HFFc6 (cell line): ENCODE results near the gene TUFT1. TPM values are rescaled to one million over a fixed set of nuclear protein-coding genes. Genes with fewer than 3 reads are reported as not detected.

Experiments used
- DNase-seq: peaks from one replicate; pipeline ENCODE4 v3.0.0-alpha.2; 2018
- H3K27ac Mint-ChIP-seq: 2 replicates; pipeline ENCODE4 v1.8.0; 2020; ENCODE audit warnings: mild to moderate bottlenecking, mixed read lengths
- H3K27me3 Mint-ChIP-seq: 2 replicates; pipeline ENCODE4 v1.8.0; 2021; ENCODE audit warnings: mild to moderate bottlenecking, moderate library complexity, mixed read lengths; ENCODE audit not compliant: insufficient read depth
- H3K36me3 Mint-ChIP-seq: 2 replicates; pipeline ENCODE4 v1.8.0; 2021; ENCODE audit warnings: low read depth, mixed read lengths
- H3K4me1 Mint-ChIP-seq: 2 replicates; pipeline ENCODE4 v1.8.0; 2020; ENCODE audit warnings: low read depth, mixed read lengths
- H3K4me3 Mint-ChIP-seq: 2 replicates; pipeline ENCODE4 v1.8.0; 2020; ENCODE audit warnings: mild to moderate bottlenecking, moderate library complexity, mixed read lengths
- H3K9me3 Mint-ChIP-seq: 2 replicates; pipeline ENCODE4 v1.8.0; 2020; ENCODE audit warnings: mild to moderate bottlenecking, mixed read lengths
- CTCF ChIP-seq: fragments of 200-600 bp; sonication (generic); IDR thresholded peaks from 2 replicates; pipeline ENCODE4 v1.5.0; 2021; ENCODE audit warnings: antibody characterized with exemption, mild to moderate bottlenecking
- total RNA-seq, 6 experiments: library from RNA; stranded (reverse); fragmentation: NEBNext Ultra II Directional; extraction: Animal tissue kit (Norgen Biotek cat#: 25700); gene quantifications; 2 replicates in 1 of 6; 3 replicates in 5 of 6; pipeline ENCODE4 v1.2.3, GENCODE V29; 2021

The TUFT1 gene
- total RNA-seq, 6 experiments from 2014 or later, result 6.5 to 20.2 (median 7.3) TPM

- Mint-ChIP-seq H3K4me3 (no peak overlapping the region), H3K27ac (no peak overlapping the region), H3K4me1 (peaks cover 10% of the 10 kb centered on the region), H3K27me3 (peaks cover 5% of the 10 kb centered on the region), H3K9me3 (no peaks in the 10 kb centered on the region), H3K36me3 (peaks cover 18% of the 10 kb centered on the region; the same call in 1 of the 2 replicates)
- DNase-seq, result no peak
- TF ChIP-seq CTCF, result no peak
These were observed 28.5 kb downstream of the TUFT1 start for GRCh38 chr1:151568626-151569088.

- peaks cover 26% of the 10 kb centered on the region for H3K36me3 Mint-ChIP-seq
- no peak overlapping the region for H3K27ac Mint-ChIP-seq
- H3K4me1 Mint-ChIP-seq, result peaks cover 30% of the 10 kb centered on the region
- TF ChIP-seq CTCF, result no peak
- H3K9me3 Mint-ChIP-seq, result no peaks in the 10 kb centered on the region
- DNase-seq, result no peak
- peaks cover 1% of the 10 kb centered on the region for H3K27me3 Mint-ChIP-seq
- no peak overlapping the region for H3K4me3 Mint-ChIP-seq
These were observed 30.7 kb downstream of the TUFT1 start for GRCh38 chr1:151570819-151571218.

GRCh38 chr1:151574575-151575529, 34.7 kb downstream of the TUFT1 start:
- DNase-seq, result peak; percentile 62
- peaks cover 38% of the 10 kb centered on the region for H3K4me1 Mint-ChIP-seq
- no peak overlapping the region; the same call in 1 of the 2 replicates for H3K4me3 Mint-ChIP-seq
- H3K36me3 Mint-ChIP-seq, result peaks cover 26% of the 10 kb centered on the region
- TF ChIP-seq CTCF, result no peak
- H3K27ac Mint-ChIP-seq, result peak overlapping the region; percentile 80
- H3K9me3 Mint-ChIP-seq, result no peaks in the 10 kb centered on the region
- no peaks in the 10 kb centered on the region for H3K27me3 Mint-ChIP-seq

GRCh38 chr1:151577173-151577572, 37.1 kb downstream of the TUFT1 start:
- no peak for TF ChIP-seq CTCF
- no peak overlapping the region for H3K4me3 Mint-ChIP-seq
- H3K9me3 Mint-ChIP-seq, result no peaks in the 10 kb centered on the region
- no peak for DNase-seq
- H3K36me3 Mint-ChIP-seq, result peaks cover 34% of the 10 kb centered on the region
- H3K27me3 Mint-ChIP-seq, result no peaks in the 10 kb centered on the region
- H3K27ac Mint-ChIP-seq, result no peak overlapping the region
- peaks cover 36% of the 10 kb centered on the region for H3K4me1 Mint-ChIP-seq

- Mint-ChIP-seq H3K27ac (no peak overlapping the region), H3K4me1 (peaks cover 40% of the 10 kb centered on the region), H3K9me3 (no peaks in the 10 kb centered on the region), H3K4me3 (no peak overlapping the region), H3K27me3 (no peaks in the 10 kb centered on the region; the same call in 1 of the 2 replicates), H3K36me3 (peaks cover 28% of the 10 kb centered on the region)
- DNase-seq, result no peak
- TF ChIP-seq CTCF, result no peak
These were observed 38.8 kb downstream of the TUFT1 start for GRCh38 chr1:151578941-151579340.
